ENCODE results near the gene BACE1-AS. TPM values are rescaled to one million over a fixed set of nuclear protein-coding genes. Genes with fewer than 3 reads are reported as not detected.
"Not testable (repeated sequence)": the region's sequence is repeated elsewhere in the genome, so short reads cannot be mapped to it uniquely, and the experiment has no call there.

The BACE1-AS gene
- 0.15 and 3.2 TPM in 2 replicates for total RNA-seq (2014; rRNA removed; shearing (Covaris generic); ENCODE audit: low replicate concordance)

- Histone ChIP-seq H3K9me3 (no peaks in the 10 kb centered on the region), H3K36me3 (peaks cover 28% of the 10 kb centered on the region), H3K27me3 (no peaks in the 10 kb centered on the region), H3K4me3 (no peak within 1 kb of the TSS)
- DNase-seq, result no peak
Observed at GRCh38 chr11:117290809-117291396, at the start of gene BACE1-AS. BACE1-AS (plus strand) TSS chr11:117291346.

GRCh38 chr11:117248341-117248740, 42.8 kb upstream of the BACE1-AS start:
- no peaks in the 10 kb centered on the region for H3K27me3 ChIP-seq
- H3K4me3 ChIP-seq, result no peak overlapping the region
- no peak for DNase-seq
- peaks cover 46% of the 10 kb centered on the region for H3K36me3 ChIP-seq
- H3K9me3 ChIP-seq, result no peaks in the 10 kb centered on the region

- no peaks in the 10 kb centered on the region for H3K9me3 ChIP-seq
- no peak overlapping the region for H3K4me3 ChIP-seq
- H3K36me3 ChIP-seq, result peaks cover 38% of the 10 kb centered on the region
- DNase-seq, result no peak
- no peaks in the 10 kb centered on the region for H3K27me3 ChIP-seq
Observed at GRCh38 chr11:117249571-117249970, 41.6 kb upstream of the BACE1-AS start.

GRCh38 chr11:117251506-117251905, 39.6 kb upstream of the BACE1-AS start:
- Histone ChIP-seq H3K27me3 (no peaks in the 10 kb centered on the region), H3K36me3 (peaks cover 31% of the 10 kb centered on the region), H3K9me3 (no peaks in the 10 kb centered on the region), H3K4me3 (no peak overlapping the region)
- DNase-seq, result no peak

- H3K27me3 ChIP-seq, result no peaks in the 10 kb centered on the region
- DNase-seq, result no peak
- peaks cover 12% of the 10 kb centered on the region for H3K36me3 ChIP-seq
- H3K4me3 ChIP-seq, result no peak overlapping the region
- H3K9me3 ChIP-seq, result no peaks in the 10 kb centered on the region
Observed at GRCh38 chr11:117255966-117256365, 35.2 kb upstream of the BACE1-AS start.

- no peak overlapping the region for H3K4me3 ChIP-seq
- H3K27me3 ChIP-seq, result no peaks in the 10 kb centered on the region
- peaks cover 18% of the 10 kb centered on the region for H3K36me3 ChIP-seq
- no peak for DNase-seq
- no peaks in the 10 kb centered on the region for H3K9me3 ChIP-seq
Observed at GRCh38 chr11:117256573-117256972, 34.6 kb upstream of the BACE1-AS start.

- Histone ChIP-seq H3K36me3 (peaks cover 25% of the 10 kb centered on the region), H3K9me3 (no peaks in the 10 kb centered on the region), H3K27me3 (no peaks in the 10 kb centered on the region), H3K4me3 (no peak overlapping the region)
- DNase-seq, result no peak
Observed at GRCh38 chr11:117258576-117258975, 32.6 kb upstream of the BACE1-AS start.

- H3K27me3 ChIP-seq, result no peaks in the 10 kb centered on the region
- no peaks in the 10 kb centered on the region for H3K9me3 ChIP-seq
- DNase-seq, result no peak
- no peak overlapping the region for H3K4me3 ChIP-seq
- H3K36me3 ChIP-seq, result peaks cover 28% of the 10 kb centered on the region
Observed at GRCh38 chr11:117259417-117259816, 31.7 kb upstream of the BACE1-AS start.

- H3K4me3 ChIP-seq, H3K9me3 ChIP-seq, DNase-seq, H3K27me3 ChIP-seq: not testable (repeated sequence)
- H3K36me3 ChIP-seq, result peaks cover 29% of the 10 kb centered on the region
Observed at GRCh38 chr11:117264624-117265323, 26.4 kb upstream of the BACE1-AS start.

- Histone ChIP-seq H3K9me3 (no peaks in the 10 kb centered on the region; the same call in 1 of the 2 replicates), H3K36me3 (peaks cover 29% of the 10 kb centered on the region), H3K27me3 (no peaks in the 10 kb centered on the region), H3K4me3 (no peak overlapping the region)
- DNase-seq, result no peak
Observed at GRCh38 chr11:117265745-117266144, 25.4 kb upstream of the BACE1-AS start.

GRCh38 chr11:117269856-117270255, 21.3 kb upstream of the BACE1-AS start:
- Histone ChIP-seq H3K4me3 (no peak overlapping the region), H3K9me3 (peaks cover 6% of the 10 kb centered on the region), H3K36me3 (peaks cover 17% of the 10 kb centered on the region), H3K27me3 (no peaks in the 10 kb centered on the region)
- no peak for DNase-seq

GRCh38 chr11:117271208-117271607, 19.9 kb upstream of the BACE1-AS start:
- H3K27me3 ChIP-seq, result no peaks in the 10 kb centered on the region
- no peak for DNase-seq
- peaks cover 15% of the 10 kb centered on the region for H3K36me3 ChIP-seq
- H3K4me3 ChIP-seq, result no peak overlapping the region
- peaks cover 6% of the 10 kb centered on the region for H3K9me3 ChIP-seq

GRCh38 chr11:117272175-117272574, 19.0 kb upstream of the BACE1-AS start:
- not testable (repeated sequence) for H3K9me3 ChIP-seq, H3K4me3 ChIP-seq, DNase-seq, H3K27me3 ChIP-seq
- H3K36me3 ChIP-seq, result peaks cover 15% of the 10 kb centered on the region

- peaks cover 6% of the 10 kb centered on the region for H3K9me3 ChIP-seq
- H3K36me3 ChIP-seq, result peaks cover 15% of the 10 kb centered on the region
- no peaks in the 10 kb centered on the region for H3K27me3 ChIP-seq
- H3K4me3 ChIP-seq, result no peak overlapping the region
- DNase-seq, result no peak
Observed at GRCh38 chr11:117273550-117274289, 17.4 kb upstream of the BACE1-AS start.

GRCh38 chr11:117278347-117278746, 12.8 kb upstream of the BACE1-AS start:
- H3K9me3 ChIP-seq, result peaks cover 3% of the 10 kb centered on the region
- no peaks in the 10 kb centered on the region for H3K27me3 ChIP-seq
- no peak for DNase-seq
- no peak overlapping the region for H3K4me3 ChIP-seq
- peaks cover 33% of the 10 kb centered on the region for H3K36me3 ChIP-seq

- DNase-seq, result no peak
- Histone ChIP-seq H3K36me3 (peaks cover 30% of the 10 kb centered on the region), H3K9me3 (no peaks in the 10 kb centered on the region), H3K4me3 (no peak overlapping the region), H3K27me3 (no peaks in the 10 kb centered on the region)
Observed at GRCh38 chr11:117279711-117280376, 11.3 kb upstream of the BACE1-AS start.

GRCh38 chr11:117281159-117281558, 10.0 kb upstream of the BACE1-AS start:
- H3K27me3 ChIP-seq, result no peaks in the 10 kb centered on the region
- peak; percentile 75 for DNase-seq
- no peaks in the 10 kb centered on the region for H3K9me3 ChIP-seq
- H3K4me3 ChIP-seq, result no peak overlapping the region
- H3K36me3 ChIP-seq, result peaks cover 32% of the 10 kb centered on the region
